Endothelial cell of umbilical vein (primary cell): ENCODE results near the gene STAB1. TPM values are rescaled to one million over a fixed set of nuclear protein-coding genes. Genes with fewer than 3 reads are reported as not detected.

Source experiments
- BruUV-seq: library from RNA; stranded (reverse); fragments of 400-500 nt; replicated peaks from 2 replicates; lab custom pipeline; 2021; lab: Mats Ljungman, UMichigan
- CTCF ChIA-PET: fragments of 300-600, 350-600 bp; sonication (Branson Sonifier 250); formaldehyde crosslinking; loops from one replicate; lab custom pipeline; 2021; ENCODE audit warnings: antibody characterized with exemption, inconsistent platforms; lab: Charles Lee
- POLR2A ChIA-PET: fragments of 300-600, 350-600 bp; sonication (Branson Sonifier 250); formaldehyde crosslinking; loops from one replicate; lab custom pipeline; 2021; ENCODE audit warnings: antibody characterized with exemption, inconsistent platforms; lab: Charles Lee
- DNase-seq: peaks from one replicate; pipeline ENCODE4 v3.0.0-alpha.2; 2011; ENCODE audit warnings: low read depth, low spot score
- FAIRE-seq: peaks from 2 replicates; lab custom pipeline; 2011; peaks lifted over from hg19 to GRCh38; lab: Jason Lieb, UNC
- H2AFZ ChIP-seq: 2 replicates; pipeline ENCODE4 v1.6.0; 2012; ENCODE audit warnings: low read depth, low read length, control low read depth, inconsistent platforms
- H3K27ac ChIP-seq: 2 replicates; pipeline ENCODE4 v1.5.1; 2011; ENCODE audit warnings: low read depth, mild to moderate bottlenecking, control low read depth, low read length, moderate library complexity; ENCODE audit not compliant: insufficient read depth
- H3K27me3 ChIP-seq, 2 experiments: 2 replicates each; pipeline versions ENCODE4 v1.6.0 to v1.6.1; 2011; ENCODE audit warnings: low read length in 2 of 2, mixed read lengths in 1 of 2; ENCODE audit not compliant: control insufficient read depth in 2 of 2, insufficient read depth in 2 of 2
- H3K36me3 ChIP-seq, 2 experiments: 2 replicates in 1 of 2; 3 replicates in 1 of 2; pipeline ENCODE4 v1.5.1; 2011; ENCODE audit warnings: low read length in 2 of 2, mild to moderate bottlenecking in 1 of 2, moderate library complexity in 1 of 2; ENCODE audit not compliant: control insufficient read depth in 2 of 2, insufficient read depth in 2 of 2; ENCODE audit errors: extremely low read depth in 1 of 2
- H3K4me1 ChIP-seq: 3 replicates; pipeline ENCODE4 v1.5.1; 2011; ENCODE audit warnings: mild to moderate bottlenecking, low read length; ENCODE audit not compliant: control insufficient read depth, insufficient read depth; ENCODE audit errors: extremely low read depth
- H3K4me2 ChIP-seq: 2 replicates; pipeline ENCODE4 v1.6.1; 2011; ENCODE audit warnings: low read length, control low read depth, mixed read lengths; ENCODE audit not compliant: insufficient read depth
- H3K4me3 ChIP-seq, 3 experiments: fragments of 200-600 bp in 1 of 3; sonication (generic), shearing (Covaris generic) in 1 of 3; replicated peaks in 1 of 3; 2 replicates each; pipeline ENCODE4 v1.5.1; 2011 to 2016; ENCODE audit warnings: control low read depth in 3 of 3, low read length in 3 of 3, mild to moderate bottlenecking in 2 of 3, inconsistent platforms in 1 of 3, low read depth in 1 of 3, moderate library complexity in 1 of 3; ENCODE audit not compliant: insufficient read depth in 1 of 3
- H3K79me2 ChIP-seq: 2 replicates; pipeline ENCODE4 v1.6.0; 2012; ENCODE audit warnings: low read length, inconsistent platforms; ENCODE audit not compliant: control insufficient read depth, insufficient read depth
- H3K9ac ChIP-seq: replicated peaks from 2 replicates; pipeline ENCODE3; 2011; ENCODE audit warnings: low read length, control low read depth; ENCODE audit not compliant: insufficient read depth; ENCODE audit errors: extremely low read depth
- H3K9me1 ChIP-seq: replicated peaks from 3 replicates; pipeline ENCODE4 v1.6.0; 2011; ENCODE audit warnings: mild to moderate bottlenecking, low read length; ENCODE audit not compliant: control insufficient read depth, insufficient read depth; ENCODE audit errors: extremely low read depth
- H3K9me3 ChIP-seq: replicated peaks from 2 replicates; pipeline ENCODE4 v1.5.1; 2012; ENCODE audit warnings: low read length, inconsistent platforms; ENCODE audit not compliant: control insufficient read depth, insufficient read depth
- H4K20me1 ChIP-seq: replicated peaks from 2 replicates; pipeline ENCODE3; 2011; ENCODE audit warnings: mild to moderate bottlenecking, low read length; ENCODE audit not compliant: control insufficient read depth, insufficient read depth; ENCODE audit errors: extremely low read depth
- CTCF ChIP-seq, 2 donors: IDR thresholded peaks; 1 replicate in 1 of 2; 2 replicates in 1 of 2; pipeline ENCODE4 v1.5.1; 2011; ENCODE audit warnings: low read length in 2 of 2, mild to moderate bottlenecking in 2 of 2, moderate library complexity in 2 of 2, control low read depth in 1 of 2, inconsistent platforms in 1 of 2, low read depth in 1 of 2; ENCODE audit not compliant: insufficient read depth in 1 of 2; ENCODE audit errors: extremely low read depth in 1 of 2
- EZH2 ChIP-seq: IDR thresholded peaks from 2 replicates; pipeline ENCODE4 v1.6.1; 2012; ENCODE audit warnings: borderline replicate concordance, low read depth, mild to moderate bottlenecking, moderate library complexity, low read length, inconsistent platforms; ENCODE audit not compliant: severe bottlenecking
- FOS ChIP-seq: IDR thresholded peaks from 2 replicates; pipeline ENCODE4 v1.6.1; 2011; ENCODE audit warnings: mild to moderate bottlenecking, low read length, moderate library complexity, borderline replicate concordance; ENCODE audit not compliant: insufficient read depth
- GATA2 ChIP-seq: IDR thresholded peaks from 2 replicates; pipeline ENCODE4 v1.7.0; 2011; ENCODE audit warnings: low read depth, mild to moderate bottlenecking, moderate library complexity, mixed read lengths, low read length; ENCODE audit not compliant: insufficient read length, insufficient read depth
- JUN ChIP-seq: IDR thresholded peaks from 2 replicates; pipeline ENCODE4 v1.6.1; 2011; ENCODE audit warnings: borderline replicate concordance, low read depth; ENCODE audit not compliant: insufficient read length, insufficient read depth
- MAX ChIP-seq: IDR thresholded peaks from 2 replicates; pipeline ENCODE4 v1.6.1; 2011; ENCODE audit not compliant: insufficient read depth, insufficient read length
- MYC ChIP-seq: IDR thresholded peaks from one replicate; pipeline ENCODE4 v1.6.1; 2011; ENCODE audit warnings: mild to moderate bottlenecking, low read depth, low read length
- POLR2A ChIP-seq: IDR thresholded peaks from 2 replicates; pipeline ENCODE4 v1.6.1; 2012; ENCODE audit warnings: low read depth, mild to moderate bottlenecking, control low read depth, low read length
- POLR2AphosphoS5 ChIP-seq: IDR thresholded peaks from 2 replicates; pipeline ENCODE4 v1.6.1; 2012; ENCODE audit warnings: low read depth, mild to moderate bottlenecking, control low read depth, low read length, moderate library complexity; ENCODE audit not compliant: insufficient read depth
- dilution Hi-C: fragments of 300-500 bp; cut with MboI; formaldehyde crosslinking; loops from one replicate; pipeline ENCODE4 v1.15.0; 2019; ENCODE audit warnings: low sequenced_read_pairs; ENCODE audit not compliant: extremely low pct_ligation_motif_present
- intact Hi-C: fragments of 100-400 bp; cut with micrococcal nuclease; formaldehyde crosslinking; loops from one replicate; pipeline ENCODE4 v1.10.0; 2022
- polyA plus RNA-seq, 4 experiments: library from polyadenylated mRNA; depleted of rRNA in 3 of 4; stranded (reverse) in 3 of 4; unstranded in 1 of 4; fragments of >200 nt; gene quantifications; 2 replicates each; pipeline versions ENCODE4 v1.2.1 to v1.2.3, GENCODE V29; 2011 to 2012; ENCODE audit warnings: missing spikeins in 1 of 4
- total RNA-seq: library from RNA; stranded (reverse); gene quantifications from 2 replicates; pipeline ENCODE4 v1.2.3, GENCODE V29; 2021

The STAB1 gene
- total and polyA plus RNA-seq, 2 donors (not counting 3 experiments of a cell fraction or from before 2014, with no cell fraction given) = 369 TPM

GRCh38 chr3:52463416-52463815 is 31.7 kb upstream of the STAB1 start:
- Histone ChIP-seq H3K27ac (no peak overlapping the region), H3K36me3 (peaks cover 14 to 27% of the 10 kb centered on the region in 2 experiments), H3K9ac (no peak overlapping the region), H3K4me3 (no peak overlapping the region), H3K79me2 (peaks cover 41% of the 10 kb centered on the region), H3K27me3 (no peaks in the 10 kb centered on the region), H3K9me1 (no peaks in the 10 kb centered on the region), H3K4me1 (no peaks in the 10 kb centered on the region), H3K4me2 (no peak overlapping the region), H2AFZ (no peak overlapping the region), H4K20me1 (no peaks in the 10 kb centered on the region), H3K9me3 (no peaks in the 10 kb centered on the region)
- BruUV-seq = no TSS peak
- dilution Hi-C loops (no loop called here), intact Hi-C loops (no loop called here)
- CTCF ChIA-PET = no interaction called here
- POLR2A ChIA-PET = no interaction called here
- FAIRE-seq (peak; percentile 8), DNase-seq (no peak)
- TF ChIP-seq GATA2 = no peak
- no peak for TF ChIP-seq POLR2AphosphoS5
- TF ChIP-seq CTCF (IDR thresholded peaks at IDR 0.05; ENCODE audit: extremely low read depth in 1 of 2, insufficient read depth in 1 of 2, low read depth in 1 of 2, low read length in 2 of 2) = no peak
- no peak for TF ChIP-seq POLR2A
- no peak for TF ChIP-seq FOS
- TF ChIP-seq MAX = no peak
- TF ChIP-seq JUN = no peak
- no peak for TF ChIP-seq MYC
- no peak for TF ChIP-seq EZH2
